GM12891 (cell line): ENCODE data around the gene ABCB4.

ENCODE experiments used
- PAX5 ChIP-seq: IDR thresholded peaks from 2 replicates; pipeline ENCODE4 v1.6.1; 2011; ENCODE audit warnings: low read length, moderate library complexity, mild to moderate bottlenecking; ENCODE audit not compliant: insufficient read depth, severe bottlenecking
- POLR2A ChIP-seq: IDR thresholded peaks from 2 replicates; pipeline ENCODE4 v1.6.1; 2011; ENCODE audit warnings: low read depth, low read length, control low read depth
- POLR2AphosphoS5 ChIP-seq: IDR thresholded peaks from 2 replicates; pipeline ENCODE4 v1.6.1; 2011; ENCODE audit warnings: low read depth, low read length, control low read depth
- SPI1 ChIP-seq: IDR thresholded peaks from 2 replicates; pipeline ENCODE4 v1.6.1; 2011; ENCODE audit warnings: low read depth, low read length, control low read depth
- TAF1 ChIP-seq: IDR thresholded peaks from 2 replicates; pipeline ENCODE4 v1.6.1; 2011; ENCODE audit warnings: low read depth, low read length, control low read depth

DNA sequence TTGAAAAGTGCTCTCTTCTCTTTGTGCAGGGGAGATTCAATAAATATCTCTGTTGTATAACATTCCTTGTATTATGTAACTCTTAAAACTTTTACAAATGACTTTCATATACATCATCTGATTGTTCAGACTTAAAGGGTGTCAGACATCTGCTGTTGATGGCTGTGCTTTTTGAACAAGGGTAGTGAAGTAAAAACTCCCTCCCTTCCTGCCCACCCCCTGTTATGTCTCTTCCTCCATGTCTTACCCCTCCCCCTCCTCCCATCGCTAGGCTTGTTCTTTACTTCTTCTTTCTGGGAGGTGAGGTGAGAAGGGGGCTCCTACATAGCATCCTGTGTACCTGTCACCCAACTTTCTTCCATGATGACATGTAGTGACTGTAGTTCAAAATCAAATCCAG is 23.4 kb upstream of the ABCB4 start:
- TF ChIP-seq POLR2AphosphoS5: no peak
- no peak for TF ChIP-seq POLR2A
- no peak for TF ChIP-seq SPI1
- TF ChIP-seq PAX5: no peak
- TF ChIP-seq TAF1: no peak
